GM23338 (cell line): ENCODE data around the gene GLRA2. TPM values are rescaled to one million over a fixed set of nuclear protein-coding genes. Genes with fewer than 3 reads are reported as not detected.

Experiments
- ATAC-seq: fragments of 200-7000 bp; cut with Tn5 transposase; 3 replicates; pipeline ENCODE4 v1.9.1; 2020
- DNase-seq: peaks from one replicate; pipeline ENCODE4 v3.0.0-alpha.2; 2015; ENCODE audit warnings: low spot score
- H2AFZ ChIP-seq: fragments of 200-600 bp; sonication (generic); 2 replicates; pipeline ENCODE4 v1.8.0; 2016; ENCODE audit warnings: antibody characterized with exemption, mild to moderate bottlenecking, moderate library complexity
- H3F3A ChIP-seq: fragments of 200-600 bp; sonication (generic); replicated peaks from 2 replicates; pipeline ENCODE4 v1.8.0; 2017; ENCODE audit warnings: antibody characterized with exemption, mixed run types, low read depth
- H3K27ac ChIP-seq: fragments of 200-600 bp; sonication (generic); 2 replicates; pipeline ENCODE4 v1.6.1; 2016; ENCODE audit warnings: low read depth
- H3K27me3 ChIP-seq: fragments of 200-600 bp; sonication (generic); 2 replicates; pipeline ENCODE4 v1.8.0; 2016; ENCODE audit warnings: mild to moderate bottlenecking, mixed run types, moderate library complexity; ENCODE audit not compliant: insufficient read depth
- H3K36me3 ChIP-seq: fragments of 200-600 bp; sonication (generic); 2 replicates; pipeline ENCODE4 v1.8.0; 2016; ENCODE audit warnings: mild to moderate bottlenecking; ENCODE audit not compliant: insufficient read depth
- H3K4me1 ChIP-seq: fragments of 200-600 bp; sonication (generic); 2 replicates; pipeline ENCODE4 v1.8.0; 2016; ENCODE audit warnings: mild to moderate bottlenecking, moderate library complexity; ENCODE audit not compliant: insufficient read depth
- H3K4me2 ChIP-seq: fragments of 200-600 bp; sonication (generic); 2 replicates; pipeline ENCODE4 v1.7.1; 2017; ENCODE audit warnings: mixed run types
- H3K4me3 ChIP-seq: fragments of 200-600 bp; sonication (generic); 2 replicates; pipeline ENCODE4 v1.6.1; 2016; ENCODE audit warnings: mixed run types
- H3K79me2 ChIP-seq: fragments of 200-600 bp; sonication (generic); replicated peaks from 2 replicates; pipeline ENCODE4 v1.8.0; 2017; ENCODE audit warnings: mild to moderate bottlenecking; ENCODE audit not compliant: insufficient read depth
- H3K9me2 ChIP-seq: fragments of 200-600 bp; sonication (generic); 2 replicates; pipeline ENCODE4 v1.8.0; 2017; ENCODE audit not compliant: insufficient read depth
- H4K20me1 ChIP-seq: fragments of 200-600 bp; sonication (generic); replicated peaks from 2 replicates; pipeline ENCODE4 v1.8.0; 2017; ENCODE audit warnings: mild to moderate bottlenecking; ENCODE audit not compliant: insufficient read depth
- H3K27ac Mint-ChIP-seq: 2 replicates; pipeline ENCODE4 v1.8.0; 2020; ENCODE audit warnings: inconsistent platforms, mild to moderate bottlenecking, moderate library complexity, mixed read lengths
- H3K27me3 Mint-ChIP-seq: 3 replicates; pipeline ENCODE4 v1.8.0; 2022; ENCODE audit warnings: low read depth, mild to moderate bottlenecking, moderate library complexity, mixed read lengths, inconsistent platforms; ENCODE audit not compliant: insufficient read depth, poor library complexity
- H3K36me3 Mint-ChIP-seq: 3 replicates; pipeline ENCODE4 v1.8.0; 2021; ENCODE audit warnings: low read depth, mild to moderate bottlenecking, inconsistent platforms, moderate library complexity, mixed read lengths
- H3K4me1 Mint-ChIP-seq: 3 replicates; pipeline ENCODE4 v1.8.0; 2020; ENCODE audit warnings: mild to moderate bottlenecking, inconsistent platforms, mixed read lengths
- H3K4me3 Mint-ChIP-seq: 3 replicates; pipeline ENCODE4 v1.8.0; 2021; ENCODE audit warnings: moderate library complexity, mild to moderate bottlenecking, inconsistent platforms, mixed read lengths
- H3K9me3 Mint-ChIP-seq: 3 replicates; pipeline ENCODE4 v1.8.0; 2020; ENCODE audit warnings: moderate library complexity, mild to moderate bottlenecking, inconsistent platforms, mixed read lengths
- CREB1 ChIP-seq: fragments of 250-450 bp; sonication (Bioruptor Pico); IDR thresholded peaks from 2 replicates; pipeline ENCODE4 v1.5.0; 2020; ENCODE audit warnings: low read depth, mild to moderate bottlenecking, moderate library complexity
- ETS1 ChIP-seq: IDR thresholded peaks from 2 replicates; pipeline ENCODE4 v1.6.1; 2016; ENCODE audit warnings: antibody characterized with exemption
- EZH2 ChIP-seq: fragments of 200-600 bp; sonication (generic); IDR thresholded peaks from one replicate; pipeline ENCODE4 v1.8.0; 2017; ENCODE audit warnings: antibody characterized with exemption, mild to moderate bottlenecking, low read depth; ENCODE audit not compliant: unreplicated experiment
- NANOG ChIP-seq: IDR thresholded peaks from 2 replicates; pipeline ENCODE4 v1.6.1; 2016; ENCODE audit warnings: antibody characterized with exemption, borderline replicate concordance
- POLR2AphosphoS5 ChIP-seq: IDR thresholded peaks from 2 replicates; pipeline ENCODE4 v1.6.1; 2016; ENCODE audit warnings: antibody characterized with exemption, low read depth
- REST ChIP-seq: IDR thresholded peaks from one replicate; pipeline ENCODE4 v1.6.1; 2018; ENCODE audit warnings: antibody characterized with exemption; ENCODE audit not compliant: unreplicated experiment
- ZNF114 ChIP-seq: fragments of 250-450 bp; sonication (Bioruptor Pico); IDR thresholded peaks from 2 replicates; pipeline ENCODE4 v1.5.0; 2020; ENCODE audit warnings: mild to moderate bottlenecking, moderate library complexity
- ZNF462 ChIP-seq: fragments of 250-450 bp; sonication (Bioruptor Pico); IDR thresholded peaks from 2 replicates; pipeline ENCODE4 v1.5.0; 2020; ENCODE audit warnings: mild to moderate bottlenecking, moderate library complexity
- polyA plus RNA-seq: library from polyadenylated mRNA; unstranded; fragments of >200 nt; fragmentation: Nextera tagmentation; extraction: Ambion mirVana; gene quantifications from 2 replicates; pipeline ENCODE4 v1.2.1, GENCODE V29; 2016
- total RNA-seq: library from RNA; depleted of rRNA; stranded (reverse); fragments of >200 nt; shearing (Covaris generic); gene quantifications from 2 replicates; pipeline ENCODE4 v1.2.3, GENCODE V29; 2014

The GLRA2 gene
- total and polyA plus RNA-seq, 2 experiments from 2014 or later: not detected

- no peak overlapping the region for H3K4me3 Mint-ChIP-seq
- Histone ChIP-seq H3F3A (no peaks in the 10 kb centered on the region), H3K9me2 (no peaks in the 10 kb centered on the region), H3K79me2 (no peaks in the 10 kb centered on the region), H3K27ac (no peak overlapping the region), H3K36me3 (no peaks in the 10 kb centered on the region), H3K4me1 (no peaks in the 10 kb centered on the region), H3K4me3 (no peak overlapping the region), H3K4me2 (no peak overlapping the region), H4K20me1 (no peaks in the 10 kb centered on the region), H3K27me3 (no peaks in the 10 kb centered on the region), H2AFZ (no peak overlapping the region)
- no peaks in the 10 kb centered on the region for H3K4me1 Mint-ChIP-seq
- no peak for ATAC-seq
- no peaks in the 10 kb centered on the region; the same call in 2 of the 3 replicates for H3K36me3 Mint-ChIP-seq
- H3K9me3 Mint-ChIP-seq: no peaks in the 10 kb centered on the region
- DNase-seq: no peak
- H3K27ac Mint-ChIP-seq: no peak overlapping the region
- no peaks in the 10 kb centered on the region for H3K27me3 Mint-ChIP-seq
- TF ChIP-seq CREB1: no peak
- no peak for TF ChIP-seq ZNF114 (CRISPR knock-in tag)
- TF ChIP-seq POLR2AphosphoS5: no peak
- no peak for TF ChIP-seq ZNF462
- no peak for TF ChIP-seq EZH2
Observed at GRCh38 chrX:14554131-14554715, 24.9 kb downstream of the GLRA2 start.

- Histone ChIP-seq H3K4me2 (no peak overlapping the region), H4K20me1 (no peaks in the 10 kb centered on the region), H3K79me2 (no peaks in the 10 kb centered on the region), H3F3A (no peaks in the 10 kb centered on the region), H3K9me2 (no peaks in the 10 kb centered on the region), H3K4me3 (no peak overlapping the region), H2AFZ (no peak overlapping the region), H3K27ac (no peak overlapping the region), H3K4me1 (no peaks in the 10 kb centered on the region), H3K36me3 (no peaks in the 10 kb centered on the region), H3K27me3 (no peaks in the 10 kb centered on the region)
- no peak overlapping the region for H3K27ac Mint-ChIP-seq
- H3K4me3 Mint-ChIP-seq: no peak overlapping the region
- no peak for DNase-seq
- no peaks in the 10 kb centered on the region; the same call in 2 of the 3 replicates for H3K36me3 Mint-ChIP-seq
- peaks cover 7% of the 10 kb centered on the region; the same call in 2 of the 3 replicates for H3K9me3 Mint-ChIP-seq
- TF ChIP-seq REST (no peak), NANOG (no peak), ETS1 (no peak), ZNF114 (CRISPR knock-in tag) (no peak)
- H3K4me1 Mint-ChIP-seq: no peaks in the 10 kb centered on the region
- ATAC-seq: no peak
- peaks cover 1% of the 10 kb centered on the region for H3K27me3 Mint-ChIP-seq
Observed at GRCh38 chrX:14564058-14564457, 34.7 kb downstream of the GLRA2 start.
